ENCODE results near the gene GPR156. TPM values are rescaled to one million over a fixed set of nuclear protein-coding genes. Genes with fewer than 3 reads are reported as not detected.

Gene GPR156
- polyA plus RNA-seq, 1 of the 3 experiments (the other 2 are of a cell fraction), result 0.31 TPM

- 0% methylated on average over 1 of the region's 1 CpG for WGBS (ENCODE audit: low lambda C conversion rate)
- H4K20me1 ChIP-seq (ENCODE audit: insufficient read depth), result no peaks in the 10 kb centered on the region
- no peaks in the 10 kb centered on the region for H3K9me2 ChIP-seq
- H3K9me3 ChIP-seq, result no peaks in the 10 kb centered on the region; the same call in 1 of the 2 replicates
- no peaks in the 10 kb centered on the region for H3K36me3 ChIP-seq (replicated peaks in 1 of 2; ENCODE audit: control insufficient read depth in 1 of 2, insufficient read depth in 2 of 2, low read length in 1 of 2)
- peak overlapping the region; percentile 42; the same call in 1 of the 2 replicates for H3K4me2 ChIP-seq
- ChIA-PET CTCF (no interaction called here), POLR2A (interaction anchor here (1.0 kb wide), 1 partner anchor 64 kb away, joined by 4 read pairs; no protein-coding TSS in a partner anchor)
- no peak overlapping the region for H3K9ac ChIP-seq
- DNase-seq, result no peak
- no peaks in the 10 kb centered on the region for H3K79me2 ChIP-seq (ENCODE audit: insufficient read depth)
- no peaks in the 10 kb centered on the region for H3K27me3 ChIP-seq (ENCODE audit: insufficient read depth)
- H3K4me3 ChIP-seq (ENCODE audit: low read depth in 2 of 2, low read length in 1 of 2), result no peak overlapping the region
- H3K27ac ChIP-seq (ENCODE audit: low read depth in 2 of 2, low read length in 1 of 2), result peak overlapping the region; percentile 17 to 55; a peak in 3 of 4 replicates
- no peak overlapping the region for H2AFZ ChIP-seq (ENCODE audit: low read depth)
- 0 out of 4 replicates have a peak, but pooled peaks cover 0 to 5% of the 10 kb centered on the region in 2 experiments for H3K4me1 ChIP-seq (ENCODE audit: control insufficient read depth in 1 of 2, insufficient read depth in 2 of 2, low read depth in 1 of 2, low read length in 1 of 2)
- H3F3A ChIP-seq (replicated peaks; ENCODE audit: insufficient read depth), result peaks cover 8% of the 10 kb centered on the region
- TF ChIP-seq NRF1 (IDR thresholded peaks at IDR 0.05; ENCODE audit: low read depth, low read length) (no peak), MEF2A (IDR thresholded peaks at IDR 0.05; ENCODE audit: borderline replicate concordance, low read depth) (no peak), TCF12 (IDR thresholded peaks at IDR 0.05) (peak; percentile 53), REST (IDR thresholded peaks at IDR 0.05; ENCODE audit: low read depth, low read length) (no peak), EZH2phosphoT487 (IDR thresholded peaks at IDR 0.05; ENCODE audit: borderline replicate concordance, low read depth) (no peak), NFIC (IDR thresholded peaks at IDR 0.05; ENCODE audit: borderline replicate concordance) (peak; percentile 28; the same call in 1 of the 2 replicates), RCOR1 (IDR thresholded peaks at IDR 0.05; ENCODE audit: low read length) (no peak), GATA2 (CRISPR knock-in tag; IDR thresholded peaks at IDR 0.05) (no peak), MXI1 (IDR thresholded peaks at IDR 0.05; ENCODE audit: low read depth, low read length) (no peak), TAF1 (IDR thresholded peaks at IDR 0.05; ENCODE audit: borderline replicate concordance, low read depth, low read length) (no peak), YY1 (IDR thresholded peaks at IDR 0.05; ENCODE audit: low read depth) (no peak), CHD2 (IDR thresholded peaks at IDR 0.05; ENCODE audit: low read length, partially characterized antibody) (no peak), FOXM1 (IDR thresholded peaks at IDR 0.05; ENCODE audit: low read depth) (no peak), SIN3A (IDR thresholded peaks at IDR 0.05; ENCODE audit: borderline replicate concordance, low read depth, low read length) (no peak), JUND (IDR thresholded peaks at IDR 0.05) (no peak; the same call in 1 of the 2 replicates), RAD21 (IDR thresholded peaks at IDR 0.05; ENCODE audit: low read length) (no peak), ELF1 (IDR thresholded peaks at IDR 0.05) (no peak), USF1 (IDR thresholded peaks at IDR 0.05; ENCODE audit: borderline replicate concordance, low read depth) (no peak), TEAD4 (IDR thresholded peaks at IDR 0.05; ENCODE audit: borderline replicate concordance, insufficient read depth) (no peak), FOXJ3 (CRISPR knock-in tag; IDR thresholded peaks at IDR 0.05) (no peak), MAX (IDR thresholded peaks at IDR 0.05; ENCODE audit: low read depth) (peak; percentile 80), PBX3 (IDR thresholded peaks at IDR 0.05) (no peak), EP300 (IDR thresholded peaks at IDR 0.05; ENCODE audit: borderline replicate concordance in 1 of 2, low read depth in 1 of 2, low read length in 1 of 2) (0 out of 4 replicates have a peak, but pooled peaks of 1 of the 2 experiments have one; percentile 7), RFX5 (IDR thresholded peaks at IDR 0.05; ENCODE audit: low read length) (no peak), POLR2AphosphoS5 (IDR thresholded peaks at IDR 0.05; ENCODE audit: low read depth, low read length) (no peak; the same call in 1 of the 2 replicates), SMC3 (IDR thresholded peaks at IDR 0.05; ENCODE audit: low read depth, low read length) (no peak), CTCF (IDR thresholded peaks at IDR 0.05) (no peak)
These were observed 125.0 kb downstream of the GPR156 start for GRCh38 chr3:120160050-120160449.
